ENCODE measurements around the gene ITIH5.

ITIH5 gene

GRCh38 chr10:7580520-7580919 lies 86.2 kb downstream of the ITIH5 start:
- no peak for DNase-seq

- no peak for DNase-seq
Measured at GRCh38 chr10:7579681-7580080, 87.1 kb downstream of the ITIH5 start.

GRCh38 chr10:7577579-7577978 lies 89.2 kb downstream of the ITIH5 start:
- DNase-seq = no peak

- DNase-seq = no peak
Measured at GRCh38 chr10:7577176-7577575, 89.6 kb downstream of the ITIH5 start.

- no peak for DNase-seq
Measured at GRCh38 chr10:7576340-7576739, 90.4 kb downstream of the ITIH5 start.

- DNase-seq = no peak
Measured at GRCh38 chr10:7572391-7572790, 94.4 kb downstream of the ITIH5 start.

- DNase-seq = no peak
Measured at GRCh38 chr10:7571981-7572380, 94.8 kb downstream of the ITIH5 start.

GRCh38 chr10:7567911-7568620 lies 98.7 kb downstream of the ITIH5 start:
- DNase-seq = no peak

- no peak for DNase-seq
Measured at GRCh38 chr10:7566891-7567290, 99.9 kb downstream of the ITIH5 start.

- no peak for DNase-seq
Measured at GRCh38 chr10:7565871-7566270, 100.9 kb downstream of the ITIH5 start.

- DNase-seq = no peak
Measured at GRCh38 chr10:7563770-7564169, 103.0 kb downstream of the ITIH5 start.

- no peak for DNase-seq
Measured at GRCh38 chr10:7563368-7563767, 103.4 kb downstream of the ITIH5 start.

- no peak for DNase-seq
Measured at GRCh38 chr10:7561985-7562384, 104.8 kb downstream of the ITIH5 start.

- DNase-seq = no peak
Measured at GRCh38 chr10:7561216-7561893, 105.4 kb downstream of the ITIH5 start.

GRCh38 chr10:7560519-7560918 lies 106.2 kb downstream of the ITIH5 start:
- no peak for DNase-seq

- DNase-seq = no peak
Measured at GRCh38 chr10:7559386-7559785, 107.4 kb downstream of the ITIH5 start.

- DNase-seq = no peak
Measured at GRCh38 chr10:7558036-7558435, 108.7 kb downstream of the ITIH5 start.

GRCh38 chr10:7553531-7553930 lies 113.2 kb downstream of the ITIH5 start:
- no peak for DNase-seq

GRCh38 chr10:7551950-7552716 lies 114.6 kb downstream of the ITIH5 start:
- no peak for DNase-seq

- DNase-seq = no peak
Measured at GRCh38 chr10:7551289-7551688, 115.5 kb downstream of the ITIH5 start.

GRCh38 chr10:7550013-7550412 lies 116.8 kb downstream of the ITIH5 start:
- no peak for DNase-seq

- no peak for DNase-seq
Measured at GRCh38 chr10:7547829-7548228, 118.9 kb downstream of the ITIH5 start.

GRCh38 chr10:7547206-7547605 lies 119.6 kb downstream of the ITIH5 start:
- no peak for DNase-seq
